ENCODE measurements around the gene PPL.
"Not testable (repeated sequence)": the region's sequence is repeated elsewhere in the genome, so short reads cannot be mapped to it uniquely, and the experiment has no call there.

The PPL gene

GRCh38 chr16:4936991-4937781, at the start of gene PPL:
Gene PPL, minus strand, starts transcription at chr16:4937148. Its CDS starts 103 bp downstream, at chr16:4937045.
- DNase-seq: peak; percentile 88

- DNase-seq: no peak
Measured at GRCh38 chr16:4984174-4984990, 47.4 kb upstream of the PPL start.

- DNase-seq: no peak
Measured at GRCh38 chr16:4982056-4982867, 45.3 kb upstream of the PPL start.

GRCh38 chr16:4981473-4981872, 44.5 kb upstream of the PPL start:
- no peak for DNase-seq

GRCh38 chr16:4980691-4981090, 43.7 kb upstream of the PPL start:
- no peak for DNase-seq

GRCh38 chr16:4979736-4980660, 43.0 kb upstream of the PPL start:
- no peak for DNase-seq

GRCh38 chr16:4979164-4979563, 42.2 kb upstream of the PPL start:
- no peak for DNase-seq

GRCh38 chr16:4976611-4977145, 39.7 kb upstream of the PPL start:
- peak; percentile 26 for DNase-seq

- DNase-seq: no peak
Measured at GRCh38 chr16:4976079-4976478, 39.1 kb upstream of the PPL start.

- DNase-seq: no peak
Measured at GRCh38 chr16:4972938-4973587, 36.1 kb upstream of the PPL start.

- DNase-seq: no peak
Measured at GRCh38 chr16:4970010-4970409, 33.1 kb upstream of the PPL start.

GRCh38 chr16:4968879-4969483, 32.0 kb upstream of the PPL start:
- DNase-seq: no peak

- DNase-seq: not testable (repeated sequence)
Measured at GRCh38 chr16:4968278-4968677, 31.3 kb upstream of the PPL start.

GRCh38 chr16:4966736-4967453, 29.9 kb upstream of the PPL start:
- no peak for DNase-seq

- not testable (repeated sequence) for DNase-seq
Measured at GRCh38 chr16:4963527-4963926, 26.6 kb upstream of the PPL start.

- no peak for DNase-seq
Measured at GRCh38 chr16:4962716-4963115, 25.8 kb upstream of the PPL start.

- no peak for DNase-seq
Measured at GRCh38 chr16:4960579-4960978, 23.6 kb upstream of the PPL start.

GRCh38 chr16:4958510-4959438, 21.8 kb upstream of the PPL start:
- no peak for DNase-seq

All from NCI-H510A (cell line).